WERI-Rb-1 (cell line): Measurements from ENCODE around the gene CCDC197.

Experiments
- DNase-seq: peaks from one replicate; pipeline ENCODE4 v3.0.0-alpha.2; 2020
- H3K27ac ChIP-seq: fragments of 250-450 bp; sonication (Bioruptor Pico); 2 replicates; pipeline ENCODE4 v1.5.1; 2020; ENCODE audit warnings: mild to moderate bottlenecking, moderate library complexity
- H3K27me3 ChIP-seq: fragments of 250-450 bp; sonication (Bioruptor Pico); 2 replicates; pipeline ENCODE4 v1.5.1; 2021; ENCODE audit warnings: mild to moderate bottlenecking, low read depth, moderate library complexity; ENCODE audit not compliant: insufficient read depth, severe bottlenecking
- H3K36me3 ChIP-seq: fragments of 250-450 bp; sonication (Bioruptor Pico); 2 replicates; pipeline ENCODE4 v1.5.1; 2020; ENCODE audit warnings: mild to moderate bottlenecking, moderate library complexity
- H3K4me3 ChIP-seq: 2 replicates; pipeline ENCODE4 v1.5.1; 2011; ENCODE audit warnings: low read depth, mild to moderate bottlenecking, control low read depth, low read length
- H3K9me3 ChIP-seq: fragments of 250-450 bp; sonication (Bioruptor Pico); 2 replicates; pipeline ENCODE4 v1.5.1; 2021; ENCODE audit warnings: mild to moderate bottlenecking, moderate library complexity; ENCODE audit not compliant: severe bottlenecking
- TF ChIP-seq, protein P1 (sequence below): IDR thresholded peaks from 2 replicates; pipeline ENCODE4 v1.5.1; 2011; ENCODE audit warnings: low read depth, mild to moderate bottlenecking, control low read depth, inconsistent platforms, low read length

Gene CCDC197

DNA sequence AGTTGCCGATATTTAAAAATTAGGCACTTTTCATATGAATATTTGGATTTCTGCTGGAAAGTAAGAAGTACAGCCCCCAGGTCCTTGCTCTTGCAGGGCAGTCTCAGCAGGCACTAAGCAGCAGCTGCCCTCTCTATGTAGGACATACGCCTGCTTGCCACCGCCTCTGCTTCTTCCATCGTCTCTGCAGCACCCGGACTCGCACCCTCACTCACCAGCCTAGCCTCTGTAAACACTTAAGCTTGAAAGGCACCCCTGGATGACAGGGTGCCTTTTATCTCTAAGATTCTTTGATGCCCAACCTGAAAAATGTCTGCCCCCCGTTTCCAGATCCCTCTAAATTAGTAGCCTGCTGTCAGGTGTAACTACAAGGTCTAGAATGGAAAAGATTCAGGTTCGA, 48.0 kb downstream of the CCDC197 start:
- TF ChIP-seq, protein P1, sequence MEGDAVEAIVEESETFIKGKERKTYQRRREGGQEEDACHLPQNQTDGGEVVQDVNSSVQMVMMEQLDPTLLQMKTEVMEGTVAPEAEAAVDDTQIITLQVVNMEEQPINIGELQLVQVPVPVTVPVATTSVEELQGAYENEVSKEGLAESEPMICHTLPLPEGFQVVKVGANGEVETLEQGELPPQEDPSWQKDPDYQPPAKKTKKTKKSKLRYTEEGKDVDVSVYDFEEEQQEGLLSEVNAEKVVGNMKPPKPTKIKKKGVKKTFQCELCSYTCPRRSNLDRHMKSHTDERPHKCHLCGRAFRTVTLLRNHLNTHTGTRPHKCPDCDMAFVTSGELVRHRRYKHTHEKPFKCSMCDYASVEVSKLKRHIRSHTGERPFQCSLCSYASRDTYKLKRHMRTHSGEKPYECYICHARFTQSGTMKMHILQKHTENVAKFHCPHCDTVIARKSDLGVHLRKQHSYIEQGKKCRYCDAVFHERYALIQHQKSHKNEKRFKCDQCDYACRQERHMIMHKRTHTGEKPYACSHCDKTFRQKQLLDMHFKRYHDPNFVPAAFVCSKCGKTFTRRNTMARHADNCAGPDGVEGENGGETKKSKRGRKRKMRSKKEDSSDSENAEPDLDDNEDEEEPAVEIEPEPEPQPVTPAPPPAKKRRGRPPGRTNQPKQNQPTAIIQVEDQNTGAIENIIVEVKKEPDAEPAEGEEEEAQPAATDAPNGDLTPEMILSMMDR: no peak
- no peak overlapping the region for H3K27ac ChIP-seq
- no peak overlapping the region for H3K4me3 ChIP-seq
- no peak for DNase-seq
- no peaks in the 10 kb centered on the region for H3K27me3 ChIP-seq
- H3K36me3 ChIP-seq: peaks cover 62% of the 10 kb centered on the region
- no peaks in the 10 kb centered on the region for H3K9me3 ChIP-seq

DNA sequence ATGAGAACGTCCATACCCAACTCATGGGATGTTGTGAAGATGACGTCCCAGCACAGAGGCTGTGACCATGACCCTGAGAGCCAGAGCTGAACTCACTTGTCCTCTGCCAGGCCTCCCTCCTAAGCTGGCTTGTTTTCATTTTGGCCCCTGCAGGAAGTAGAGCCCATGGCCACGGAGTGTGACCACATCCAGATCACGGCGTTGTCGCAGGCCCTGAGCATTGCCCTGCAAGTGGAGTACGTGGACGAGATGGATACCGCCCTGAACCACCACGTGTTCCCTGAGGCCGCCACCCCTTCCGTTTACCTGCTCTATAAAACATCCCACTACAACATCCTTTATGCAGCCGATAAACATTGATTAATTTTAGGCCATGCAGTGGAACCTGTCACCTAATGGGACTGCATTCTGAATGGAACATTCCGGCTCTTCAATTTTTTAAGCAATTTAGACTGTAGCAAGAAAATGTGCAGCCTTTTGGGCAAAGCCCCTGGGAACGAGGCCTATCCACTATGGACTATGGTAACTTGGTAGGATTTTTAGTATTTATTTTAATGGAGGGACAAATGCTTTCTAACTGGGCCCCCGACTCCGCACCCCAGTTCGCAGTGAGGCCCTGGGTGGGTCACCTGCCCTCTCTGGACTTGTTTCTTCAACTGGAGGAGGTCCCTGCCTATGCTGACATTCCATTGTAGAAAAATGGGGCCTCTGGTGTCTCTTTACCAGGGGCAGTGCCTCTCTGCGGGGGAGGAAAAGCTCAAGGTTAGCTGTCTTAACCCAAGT, 48.7 kb downstream of the CCDC197 start:
- Histone ChIP-seq H3K9me3 (no peaks in the 10 kb centered on the region), H3K36me3 (peaks cover 69% of the 10 kb centered on the region)

DNA sequence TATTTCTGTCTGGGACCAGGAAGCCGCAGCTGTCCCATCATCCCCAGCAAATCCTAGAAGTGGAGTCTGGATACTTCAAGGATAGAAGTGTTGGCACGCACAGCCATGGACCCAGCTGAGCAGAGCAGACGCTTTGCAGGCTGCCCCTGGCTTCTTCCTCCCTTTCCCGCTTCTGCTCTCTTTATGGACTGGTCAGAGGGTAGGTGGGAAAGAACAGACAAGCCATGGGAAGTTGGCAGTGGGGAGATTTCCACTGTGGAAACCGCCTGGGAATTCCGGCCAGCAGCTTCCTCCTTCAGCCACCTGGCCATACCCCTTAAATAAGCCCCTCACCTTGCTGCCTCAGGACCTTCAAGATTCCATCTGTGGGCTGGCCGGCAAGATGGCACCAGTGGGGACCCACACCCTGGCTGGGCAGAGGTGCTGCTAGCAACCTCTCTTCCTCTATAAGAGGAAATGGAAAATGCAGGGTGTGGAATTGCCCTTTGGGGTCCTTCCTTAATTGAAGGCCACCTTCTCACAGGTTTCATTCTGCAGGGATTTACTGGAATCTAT, 49.7 kb downstream of the CCDC197 start:
- peak; percentile 0 for DNase-seq
- TF ChIP-seq, protein P1: no peak
- Histone ChIP-seq H3K4me3 (no peak overlapping the region), H3K27ac (no peak overlapping the region), H3K36me3 (peaks cover 79% of the 10 kb centered on the region), H3K27me3 (no peaks in the 10 kb centered on the region), H3K9me3 (no peaks in the 10 kb centered on the region)

More for the DNA sequence above, 48.7 kb downstream of the CCDC197 start:
- H3K27ac ChIP-seq: no peak overlapping the region
- no peaks in the 10 kb centered on the region for H3K27me3 ChIP-seq
- peak; percentile 4 for DNase-seq
- TF ChIP-seq, protein P1: no peak
- H3K4me3 ChIP-seq: no peak overlapping the region

DNA sequence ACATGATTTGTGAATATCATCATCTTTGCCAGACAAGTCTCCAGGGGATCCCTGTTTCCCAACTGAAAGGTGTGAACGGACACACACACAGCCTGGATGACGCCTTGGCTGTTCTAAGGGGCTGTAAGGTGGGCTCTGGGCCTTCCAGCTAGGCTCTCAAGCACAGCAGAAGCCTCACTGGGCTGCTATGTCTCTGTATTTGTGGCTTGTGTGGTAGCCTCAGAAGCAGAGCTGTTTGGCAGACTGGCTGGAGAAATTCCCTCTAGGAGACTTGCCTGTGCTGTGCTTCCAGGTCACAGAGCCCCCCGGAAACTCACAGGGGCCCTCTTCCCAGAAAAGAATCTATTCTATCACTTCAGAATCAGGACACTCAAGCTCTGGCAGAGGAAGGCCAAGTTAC, 50.5 kb downstream of the CCDC197 start:
- Histone ChIP-seq H3K36me3 (peaks cover 87% of the 10 kb centered on the region), H3K4me3 (no peak overlapping the region), H3K9me3 (no peaks in the 10 kb centered on the region), H3K27ac (no peak overlapping the region), H3K27me3 (no peaks in the 10 kb centered on the region)
- TF ChIP-seq, protein P1: no peak
- DNase-seq: no peak

DNA sequence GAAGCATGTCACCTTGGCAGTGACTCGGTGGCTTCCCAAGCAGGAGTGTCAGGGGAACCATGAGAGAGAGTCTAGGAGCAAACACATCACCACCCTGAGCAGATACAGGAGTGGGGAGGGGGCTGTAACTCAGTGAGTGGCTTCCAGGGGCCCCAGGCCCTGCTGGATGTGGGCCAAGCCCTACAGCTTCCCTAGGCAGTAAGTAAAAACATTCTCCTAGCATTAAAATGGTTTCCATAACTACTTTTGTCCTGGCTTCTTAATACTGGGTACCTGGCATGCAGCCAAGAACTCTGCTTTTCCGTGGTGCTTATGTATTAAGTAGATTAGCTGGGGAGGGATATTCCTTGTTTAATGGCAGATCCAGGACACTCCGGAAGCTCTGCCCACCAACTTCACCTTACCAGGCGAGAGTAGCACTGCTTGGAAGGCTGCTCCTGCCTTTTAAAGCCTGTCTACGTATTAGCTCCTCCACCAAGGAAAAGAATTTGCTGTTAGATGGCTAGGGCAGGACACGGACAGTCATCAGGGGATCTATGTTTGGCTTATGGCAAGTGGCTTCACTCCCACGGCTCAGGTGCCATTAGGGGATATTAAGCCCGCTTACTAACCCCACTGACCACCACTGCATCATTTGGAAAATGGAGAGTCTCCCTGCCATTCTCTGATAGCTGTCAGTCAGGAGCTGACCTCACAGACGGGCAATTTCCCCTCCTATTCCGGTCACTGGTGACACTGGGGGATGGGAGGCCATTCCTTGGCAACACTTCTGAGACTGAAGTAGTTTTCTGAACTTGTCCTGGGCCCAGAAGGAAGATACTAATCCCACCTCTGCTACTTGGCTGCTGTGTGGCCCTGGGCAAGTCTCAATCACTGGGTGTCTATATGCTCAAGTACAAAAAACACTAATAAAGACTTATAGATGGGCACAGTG, 51.9 kb downstream of the CCDC197 start:
- Histone ChIP-seq H3K9me3 (no peaks in the 10 kb centered on the region), H3K4me3 (no peak overlapping the region), H3K27ac (peak overlapping the region; percentile 43), H3K27me3 (no peaks in the 10 kb centered on the region), H3K36me3 (peaks cover 92% of the 10 kb centered on the region)
- DNase-seq: peak; percentile 87
- TF ChIP-seq, protein P1: no peak
